TTC549 (cell line): ENCODE measurements around the gene FEZF2.

ENCODE experiments used
- FAIRE-seq: peaks from 2 replicates; lab custom pipeline; 2012; peaks lifted over from hg19 to GRCh38; lab: Jason Lieb, UNC

Gene FEZF2

GRCh38 chr3:62372621-62373041 is 719 bp downstream of the FEZF2 start:
- FAIRE-seq: no peak

- FAIRE-seq: no peak
Measured at GRCh38 chr3:62371720-62372591, 1.4 kb downstream of the FEZF2 start.

GRCh38 chr3:62370858-62371719 is 2.3 kb downstream of the FEZF2 start:
- no peak for FAIRE-seq

GRCh38 chr3:62370112-62370857 is 3.1 kb downstream of the FEZF2 start:
- FAIRE-seq: no peak

- FAIRE-seq: no peak
Measured at GRCh38 chr3:62369476-62369743, 3.9 kb downstream of the FEZF2 start.

GRCh38 chr3:62368705-62369475 is 4.5 kb downstream of the FEZF2 start:
- no peak for FAIRE-seq

- no peak for FAIRE-seq
Measured at GRCh38 chr3:62368290-62368704, 5.1 kb downstream of the FEZF2 start.

GRCh38 chr3:62367763-62368195 is 5.6 kb downstream of the FEZF2 start:
- no peak for FAIRE-seq

GRCh38 chr3:62366126-62366484 is 7.2 kb downstream of the FEZF2 start:
- FAIRE-seq: no peak

- FAIRE-seq: no peak
Measured at GRCh38 chr3:62365391-62366125, 7.8 kb downstream of the FEZF2 start.

GRCh38 chr3:62364191-62364590 is 9.2 kb downstream of the FEZF2 start:
- no peak for FAIRE-seq

- no peak for FAIRE-seq
Measured at GRCh38 chr3:62363275-62363674, 10.1 kb downstream of the FEZF2 start.

- FAIRE-seq: no peak
Measured at GRCh38 chr3:62361824-62362223, 11.5 kb downstream of the FEZF2 start.

GRCh38 chr3:62361261-62361660 is 12.1 kb downstream of the FEZF2 start:
- FAIRE-seq: no peak

GRCh38 chr3:62359531-62359930 is 13.8 kb downstream of the FEZF2 start:
- no peak for FAIRE-seq

- no peak for FAIRE-seq
Measured at GRCh38 chr3:62356356-62356755, 17.0 kb downstream of the FEZF2 start.

- no peak for FAIRE-seq
Measured at GRCh38 chr3:62355703-62356102, 17.6 kb downstream of the FEZF2 start.

- no peak for FAIRE-seq
Measured at GRCh38 chr3:62343755-62344154, 29.6 kb downstream of the FEZF2 start.

GRCh38 chr3:62335196-62335595 is 38.2 kb downstream of the FEZF2 start:
- FAIRE-seq: no peak

GRCh38 chr3:62332835-62333244 is 40.5 kb downstream of the FEZF2 start:
- peak; percentile 85 for FAIRE-seq

GRCh38 chr3:62332017-62332416 is 41.3 kb downstream of the FEZF2 start:
- no peak for FAIRE-seq
